HepG2 (cell line): ENCODE data around the gene FGD2. TPM values are rescaled to one million over a fixed set of nuclear protein-coding genes. Genes with fewer than 3 reads are reported as not detected.

Experiments used
- ATAC-seq: fragments of 200-7000 bp; cut with Tn5 transposase; 3 replicates; pipeline ENCODE4 v1.9.1; 2020; ENCODE audit warnings: mild to moderate bottlenecking, moderate library complexity
- BruUV-seq: library from RNA; stranded (reverse); fragments of 400-500 nt; replicated peaks from 2 replicates; lab custom pipeline; 2021; lab: Mats Ljungman, UMichigan
- CTCF ChIA-PET: fragments of 300-600 bp; formaldehyde crosslinking; extraction: SDS; loops from one replicate; lab custom pipeline; 2021; ENCODE audit warnings: low total read pairs, inconsistent platforms, low intra/inter-chr PET ratio; lab: Yijun Ruan, JAX
- POLR2A ChIA-PET: fragments of 350-600 bp; sonication (Branson Sonifier 250); formaldehyde crosslinking; loops from one replicate; lab custom pipeline; 2020; ENCODE audit warnings: antibody characterized with exemption, inconsistent platforms; lab: Yijun Ruan, JAX
- DNase-seq: peaks from one replicate; pipeline ENCODE4 v3.0.0-alpha.2; 2015; ENCODE audit warnings: low spot score
- FAIRE-seq: peaks from 3 replicates; lab custom pipeline; 2011; peaks lifted over from hg19 to GRCh38; lab: Jason Lieb, UNC
- H2AFZ ChIP-seq: one replicate; pipeline ENCODE4 v1.6.1; 2011; ENCODE audit warnings: low read length, inconsistent platforms
- H3K27ac ChIP-seq: fragments of 300-600 bp; 3 replicates; pipeline ENCODE4 v1.8.0; 2011; ENCODE audit warnings: mixed run types, mild to moderate bottlenecking, mixed read lengths, low read length, inconsistent platforms; ENCODE audit not compliant: insufficient read depth; ENCODE audit errors: extremely low read length
- H3K27me3 ChIP-seq, 2 experiments: fragments of 200-600 bp in 1 of 2; 2 replicates in 1 of 2; 3 replicates in 1 of 2; pipeline versions ENCODE4 v1.6.0 to v1.8.0; 2011; ENCODE audit warnings: low read length in 2 of 2, mild to moderate bottlenecking in 2 of 2, moderate library complexity in 2 of 2, inconsistent platforms in 1 of 2; ENCODE audit not compliant: insufficient read depth in 2 of 2, control insufficient read depth in 1 of 2
- H3K36me3 ChIP-seq, 2 experiments: fragments of 200-600 bp in 1 of 2; replicated peaks in 1 of 2; 2 replicates in 1 of 2; 3 replicates in 1 of 2; pipeline versions ENCODE4 v1.5.1 to v1.8.0; 2011; ENCODE audit warnings: low read length in 2 of 2, inconsistent platforms in 1 of 2; ENCODE audit not compliant: insufficient read depth in 2 of 2, control insufficient read depth in 1 of 2
- H3K4me1 ChIP-seq: 2 replicates; pipeline ENCODE4 v1.5.1; 2012; ENCODE audit warnings: low read length, inconsistent platforms; ENCODE audit not compliant: insufficient read depth
- H3K4me2 ChIP-seq: 2 replicates; pipeline ENCODE4 v1.6.0; 2011; ENCODE audit warnings: low read depth, low read length, inconsistent platforms
- H3K4me3 ChIP-seq, 3 experiments: fragments of 200-600 bp in 1 of 3; sonication (generic), shearing (Covaris generic) in 1 of 3; replicated peaks in 1 of 3; 2 replicates each; pipeline ENCODE4 v1.5.1; 2011 to 2016; ENCODE audit warnings: low read length in 3 of 3, inconsistent platforms in 2 of 3, low read depth in 2 of 3, mild to moderate bottlenecking in 2 of 3, control low read depth in 1 of 3, mixed read lengths in 1 of 3; ENCODE audit not compliant: insufficient read depth in 1 of 3
- H3K79me2 ChIP-seq: one replicate; pipeline ENCODE4 v1.6.1; 2011; ENCODE audit warnings: low read length, inconsistent platforms; ENCODE audit not compliant: insufficient read depth
- H3K9ac ChIP-seq: 2 replicates; pipeline ENCODE4 v1.6.0; 2011; ENCODE audit warnings: mild to moderate bottlenecking, low read depth, low read length, inconsistent platforms; ENCODE audit not compliant: insufficient read depth
- H3K9me3 ChIP-seq: 2 replicates; pipeline ENCODE4 v1.5.1; 2012; ENCODE audit warnings: mild to moderate bottlenecking, low read length
- H4K20me1 ChIP-seq: 2 replicates; pipeline ENCODE4 v1.6.0; 2011; ENCODE audit warnings: inconsistent platforms, mild to moderate bottlenecking, low read length, moderate library complexity; ENCODE audit not compliant: insufficient read depth
- ARNT2 ChIP-seq: sonication (generic); formaldehyde crosslinking; IDR thresholded peaks from 2 replicates; pipeline ENCODE4 v1.8.0; 2022; ENCODE audit warnings: mild to moderate bottlenecking, low read depth, missing genetic modification reagents, moderate library complexity
- GATAD1 ChIP-seq: IDR thresholded peaks from 2 replicates; pipeline ENCODE4 v1.6.1; 2016; ENCODE audit warnings: missing genetic modification reagents, missing compliant biosample characterization
- JUNB ChIP-seq: sonication (generic); formaldehyde crosslinking; IDR thresholded peaks from 2 replicates; pipeline ENCODE4 v1.8.0; 2022; ENCODE audit warnings: missing genetic modification reagents, mild to moderate bottlenecking, borderline replicate concordance
- NBN ChIP-seq: fragments of 450-650 bp; conservative IDR thresholded peaks from 2 replicates; pipeline ENCODE4 v1.6.1; 2017
- NONO ChIP-seq, 2 experiments: fragments of 450-650 bp in 1 of 2; sonication (generic) in 1 of 2; formaldehyde crosslinking in 1 of 2; IDR thresholded peaks in 1 of 2; conservative IDR thresholded peaks in 1 of 2; 2 replicates each; pipeline versions ENCODE4 v1.6.1 to v1.8.0; 2017 to 2022; ENCODE audit warnings: mild to moderate bottlenecking in 1 of 2, missing genetic modification reagents in 1 of 2, moderate library complexity in 1 of 2
- WGBS: methylation state at CpG from one replicate; pipeline ENCODE4 v1.1.6; 2017; ENCODE audit warnings: low lambda C conversion rate; 5-methylcytosine and 5-hydroxymethylcytosine counted together
- in situ Hi-C: cut with HindIII; loops from 2 replicates; pipeline ENCODE4 v1.10.0; 2017; ENCODE audit warnings: low pct_unique_long_range_greater_than_20kb; ENCODE audit not compliant: extremely low pct_ligation_motif_present
- intact Hi-C: fragments of 100-400 bp; cut with micrococcal nuclease; formaldehyde crosslinking; loops from one replicate; pipeline ENCODE4 v1.10.0; 2022; ENCODE audit not compliant: unreplicated experiment
- polyA plus RNA-seq, 8 experiments: library from polyadenylated mRNA; depleted of rRNA in 3 of 8; stranded (reverse) in 7 of 8; unstranded in 1 of 8; fragments of >200 nt; fragmentation: Illumina TruSeq in 4 of 8; extraction: Trizol in 4 of 8; gene quantifications; 2 replicates each; pipeline versions ENCODE4 v1.2.1 to v1.2.3, GENCODE V29; 2011 to 2016; ENCODE audit warnings: low read depth in 4 of 8, missing spikeins in 1 of 8, mixed read lengths in 1 of 8; ENCODE audit not compliant: insufficient read depth in 1 of 8
- total RNA-seq, 5 experiments: library from RNA; depleted of rRNA; stranded (reverse); fragments of >200 nt; fragmentation: Illumina TruSeq; extraction: Trizol; gene quantifications; 2 replicates each; pipeline ENCODE4 v1.2.3, GENCODE V29; 2016; ENCODE audit warnings: low read depth in 1 of 5
- TF ChIP-seq, protein P1 (sequence below): fragments of 450-650 bp; IDR thresholded peaks from 2 replicates; pipeline ENCODE4 v1.6.1; 2016
- TF ChIP-seq, protein P2 (sequence below): sonication (generic); formaldehyde crosslinking; IDR thresholded peaks from 2 replicates; pipeline ENCODE4 v1.5.0; 2020; ENCODE audit warnings: mild to moderate bottlenecking, missing genetic modification reagents, borderline replicate concordance
- TF ChIP-seq, protein P3 (sequence below): sonication (generic); formaldehyde crosslinking; IDR thresholded peaks from 2 replicates; pipeline ENCODE4 v1.4.0; 2020; ENCODE audit warnings: missing genetic modification reagents

FGD2 gene
- total and polyA plus RNA-seq, 2 of the 13 experiments (the other 11 are each of a cell fraction or from before 2014, with no cell fraction given), result not detected

DNA sequence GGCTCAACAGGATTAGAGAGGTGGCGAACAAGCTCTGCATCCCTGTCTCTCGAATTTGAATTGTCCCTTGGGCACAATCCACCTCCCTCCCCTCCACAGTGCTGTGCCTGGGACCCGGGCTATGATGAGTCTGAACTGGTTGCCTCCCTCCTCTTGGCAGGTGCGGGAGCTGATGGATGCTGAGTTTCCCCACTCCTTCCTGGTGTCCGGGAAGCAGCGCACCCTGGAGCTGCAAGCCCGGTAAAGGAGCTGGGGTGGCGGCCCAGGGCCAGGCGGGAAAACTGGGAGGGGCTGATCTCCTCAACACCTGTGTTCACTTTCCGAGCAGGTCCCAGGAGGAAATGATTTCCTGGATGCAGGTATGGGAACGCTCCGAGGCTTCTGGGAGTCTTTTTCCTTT lies 14.9 kb downstream of the FGD2 start:
- ATAC-seq (no peak), FAIRE-seq (no peak)
- POLR2A ChIA-PET, result interaction anchor here (2.8 kb wide), 1 partner anchor 156 kb away, joined by 10 read pairs; no protein-coding TSS in a partner anchor

DNA sequence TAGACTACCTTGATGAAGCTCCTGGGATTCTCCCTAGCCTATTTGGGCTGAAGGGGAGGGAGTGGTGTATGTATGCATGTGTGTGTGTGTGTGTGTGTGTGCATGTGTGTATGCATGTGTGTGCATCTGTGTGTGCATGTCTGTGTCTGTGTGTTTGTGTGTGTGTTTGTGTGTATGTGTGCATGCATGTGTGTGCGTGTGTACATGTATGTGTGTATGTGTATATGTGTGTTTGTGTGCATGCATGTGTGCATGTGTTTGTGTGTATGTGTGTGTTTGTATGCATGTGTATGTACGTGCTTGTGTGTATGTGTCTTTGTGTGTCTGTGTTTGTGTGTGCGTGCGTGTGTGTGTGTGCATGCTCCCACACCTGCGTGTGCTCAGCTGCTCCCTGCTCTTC lies 15.4 kb downstream of the FGD2 start:
- peaks cover under 1 to 16% of the 10 kb centered on the region in 2 experiments; a peak in 4 of 5 replicates for H3K27me3 ChIP-seq
- no peak for TF ChIP-seq ARNT2 (CRISPR knock-in tag)
- TF ChIP-seq, protein P1, sequence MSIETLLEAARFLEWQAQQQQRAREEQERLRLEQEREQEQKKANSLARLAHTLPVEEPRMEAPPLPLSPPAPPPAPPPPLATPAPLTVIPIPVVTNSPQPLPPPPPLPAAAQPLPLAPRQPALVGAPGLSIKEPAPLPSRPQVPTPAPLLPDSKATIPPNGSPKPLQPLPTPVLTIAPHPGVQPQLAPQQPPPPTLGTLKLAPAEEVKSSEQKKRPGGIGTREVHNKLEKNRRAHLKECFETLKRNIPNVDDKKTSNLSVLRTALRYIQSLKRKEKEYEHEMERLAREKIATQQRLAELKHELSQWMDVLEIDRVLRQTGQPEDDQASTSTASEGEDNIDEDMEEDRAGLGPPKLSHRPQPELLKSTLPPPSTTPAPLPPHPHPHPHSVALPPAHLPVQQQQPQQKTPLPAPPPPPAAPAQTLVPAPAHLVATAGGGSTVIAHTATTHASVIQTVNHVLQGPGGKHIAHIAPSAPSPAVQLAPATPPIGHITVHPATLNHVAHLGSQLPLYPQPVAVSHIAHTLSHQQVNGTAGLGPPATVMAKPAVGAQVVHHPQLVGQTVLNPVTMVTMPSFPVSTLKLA, result peak; percentile 87
- TF ChIP-seq NONO (IDR thresholded peaks at IDR 0.05), result peak; percentile 64; the same call in 1 of the 2 replicates
- no peak for TF ChIP-seq NONO (CRISPR knock-in tag; conservative IDR thresholded peaks at IDR 0.05)
- peak; percentile 36; the same call in 1 of the 2 replicates for TF ChIP-seq JUNB (CRISPR knock-in tag)
- TF ChIP-seq, protein P2, sequence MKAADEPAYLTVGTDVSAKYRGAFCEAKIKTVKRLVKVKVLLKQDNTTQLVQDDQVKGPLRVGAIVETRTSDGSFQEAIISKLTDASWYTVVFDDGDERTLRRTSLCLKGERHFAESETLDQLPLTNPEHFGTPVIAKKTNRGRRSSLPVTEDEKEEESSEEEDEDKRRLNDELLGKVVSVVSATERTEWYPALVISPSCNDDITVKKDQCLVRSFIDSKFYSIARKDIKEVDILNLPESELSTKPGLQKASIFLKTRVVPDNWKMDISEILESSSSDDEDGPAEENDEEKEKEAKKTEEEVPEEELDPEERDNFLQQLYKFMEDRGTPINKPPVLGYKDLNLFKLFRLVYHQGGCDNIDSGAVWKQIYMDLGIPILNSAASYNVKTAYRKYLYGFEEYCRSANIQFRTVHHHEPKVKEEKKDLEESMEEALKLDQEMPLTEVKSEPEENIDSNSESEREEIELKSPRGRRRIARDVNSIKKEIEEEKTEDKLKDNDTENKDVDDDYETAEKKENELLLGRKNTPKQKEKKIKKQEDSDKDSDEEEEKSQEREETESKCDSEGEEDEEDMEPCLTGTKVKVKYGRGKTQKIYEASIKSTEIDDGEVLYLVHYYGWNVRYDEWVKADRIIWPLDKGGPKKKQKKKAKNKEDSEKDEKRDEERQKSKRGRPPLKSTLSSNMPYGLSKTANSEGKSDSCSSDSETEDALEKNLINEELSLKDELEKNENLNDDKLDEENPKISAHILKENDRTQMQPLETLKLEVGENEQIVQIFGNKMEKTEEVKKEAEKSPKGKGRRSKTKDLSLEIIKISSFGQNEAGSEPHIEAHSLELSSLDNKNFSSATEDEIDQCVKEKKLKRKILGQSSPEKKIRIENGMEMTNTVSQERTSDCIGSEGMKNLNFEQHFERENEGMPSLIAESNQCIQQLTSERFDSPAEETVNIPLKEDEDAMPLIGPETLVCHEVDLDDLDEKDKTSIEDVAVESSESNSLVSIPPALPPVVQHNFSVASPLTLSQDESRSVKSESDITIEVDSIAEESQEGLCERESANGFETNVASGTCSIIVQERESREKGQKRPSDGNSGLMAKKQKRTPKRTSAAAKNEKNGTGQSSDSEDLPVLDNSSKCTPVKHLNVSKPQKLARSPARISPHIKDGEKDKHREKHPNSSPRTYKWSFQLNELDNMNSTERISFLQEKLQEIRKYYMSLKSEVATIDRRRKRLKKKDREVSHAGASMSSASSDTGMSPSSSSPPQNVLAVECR, result 0 out of 2 replicates have a peak, but pooled peaks have one; percentile 23
- 0 out of 2 replicates have a peak, but pooled peaks have one; percentile 44 for TF ChIP-seq NBN

More for the DNA sequence above, 14.9 kb downstream of the FGD2 start:
- no peaks in the 10 kb centered on the region for H3K79me2 ChIP-seq
- no peak overlapping the region for H3K4me3 ChIP-seq
- H3K9ac ChIP-seq, result no peak overlapping the region
- in situ Hi-C loops, result loop anchor here (5.0 to 10.0 kb wide), 2 partner anchors 154 to 187 kb away; partner anchors contain the start of gene PIM1
- H3K9me3 ChIP-seq, result no peaks in the 10 kb centered on the region
- no peak for TF ChIP-seq GATAD1 (CRISPR knock-in tag)
- TF ChIP-seq, protein P3, sequence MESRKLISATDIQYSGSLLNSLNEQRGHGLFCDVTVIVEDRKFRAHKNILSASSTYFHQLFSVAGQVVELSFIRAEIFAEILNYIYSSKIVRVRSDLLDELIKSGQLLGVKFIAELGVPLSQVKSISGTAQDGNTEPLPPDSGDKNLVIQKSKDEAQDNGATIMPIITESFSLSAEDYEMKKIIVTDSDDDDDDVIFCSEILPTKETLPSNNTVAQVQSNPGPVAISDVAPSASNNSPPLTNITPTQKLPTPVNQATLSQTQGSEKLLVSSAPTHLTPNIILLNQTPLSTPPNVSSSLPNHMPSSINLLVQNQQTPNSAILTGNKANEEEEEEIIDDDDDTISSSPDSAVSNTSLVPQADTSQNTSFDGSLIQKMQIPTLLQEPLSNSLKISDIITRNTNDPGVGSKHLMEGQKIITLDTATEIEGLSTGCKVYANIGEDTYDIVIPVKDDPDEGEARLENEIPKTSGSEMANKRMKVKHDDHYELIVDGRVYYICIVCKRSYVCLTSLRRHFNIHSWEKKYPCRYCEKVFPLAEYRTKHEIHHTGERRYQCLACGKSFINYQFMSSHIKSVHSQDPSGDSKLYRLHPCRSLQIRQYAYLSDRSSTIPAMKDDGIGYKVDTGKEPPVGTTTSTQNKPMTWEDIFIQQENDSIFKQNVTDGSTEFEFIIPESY (CRISPR knock-in tag), result peak; percentile 53; the same call in 1 of the 2 replicates
- TF ChIP-seq, all 625 proteins: peak for 1
- H3K36me3 ChIP-seq, result no peaks in the 10 kb centered on the region
- CTCF ChIA-PET, result interaction anchor here (1.9 to 7.8 kb wide), 2 partner anchors 9 to 189 kb away, joined by 4 to 268 read pairs; no protein-coding TSS in a partner anchor
- WGBS, result 25% methylated on average over 12 of the region's 12 CpGs
- H3K4me1 ChIP-seq, result peaks cover 56% of the 10 kb centered on the region
- no peaks in the 10 kb centered on the region for H4K20me1 ChIP-seq
- intact Hi-C loops, result no loop called here
- H3K27me3 ChIP-seq, result peaks cover 0 to 12% of the 10 kb centered on the region in 2 experiments; a peak in 3 of 5 replicates
- no TSS peak for BruUV-seq
- DNase-seq, result no peak
- H2AFZ ChIP-seq, result no peak overlapping the region
- no peak overlapping the region for H3K4me2 ChIP-seq
- no peak overlapping the region for H3K27ac ChIP-seq

More for the DNA sequence above, 15.4 kb downstream of the FGD2 start:
- no peak overlapping the region for H3K4me3 ChIP-seq
- H3K36me3 ChIP-seq, result no peaks in the 10 kb centered on the region
- ATAC-seq (no peak), DNase-seq (no peak), FAIRE-seq (no peak)
- no peak overlapping the region for H3K27ac ChIP-seq
- H4K20me1 ChIP-seq, result no peaks in the 10 kb centered on the region
- no TSS peak for BruUV-seq
- CTCF ChIA-PET, result interaction anchor here (1.9 to 7.8 kb wide), 2 partner anchors 8 to 188 kb away, joined by 4 to 268 read pairs; no protein-coding TSS in a partner anchor
- H3K79me2 ChIP-seq, result no peaks in the 10 kb centered on the region
- H2AFZ ChIP-seq, result no peak overlapping the region
- in situ Hi-C loops (loop anchor here (5.0 to 10.0 kb wide), 2 partner anchors 154 to 186 kb away; partner anchors contain the start of gene PIM1), intact Hi-C loops (no loop called here)
- H3K4me1 ChIP-seq, result peaks cover 60% of the 10 kb centered on the region
- H3K9ac ChIP-seq, result no peak overlapping the region
- WGBS, result 76% methylated on average over 5 of the region's 5 CpGs
- POLR2A ChIA-PET, result no interaction called here
- no peak overlapping the region for H3K4me2 ChIP-seq
- no peaks in the 10 kb centered on the region for H3K9me3 ChIP-seq
